K562 (cell line): Measurements from ENCODE around the gene GUCY2F. TPM values are rescaled to one million over a fixed set of nuclear protein-coding genes. Genes with fewer than 3 reads are reported as not detected.
A peak's percentile ranks its signal among the peaks of the same experiment; 100 is the strongest.

ENCODE experiments used
- ATAC-seq: fragments of 200-7000 bp; cut with Tn5 transposase; 3 replicates; pipeline ENCODE4 v1.9.1; 2020; ENCODE audit warnings: moderate library complexity
- BruUV-seq: library from RNA; stranded (reverse); fragments of 400-500 nt; replicated peaks from 2 replicates; lab custom pipeline; 2021; lab: Mats Ljungman, UMichigan
- CTCF ChIA-PET: fragments of 300-600 bp; formaldehyde crosslinking; extraction: SDS; loops from one replicate; lab custom pipeline; 2021; ENCODE audit warnings: low intra/inter-chr PET ratio; lab: Yijun Ruan, JAX
- POLR2A ChIA-PET: fragments of 300-600, 350-650 bp; sonication (Branson Sonifier 250); formaldehyde crosslinking; extraction: SDS; loops from one replicate; lab custom pipeline; 2021; ENCODE audit warnings: antibody characterized with exemption, inconsistent platforms; lab: Yijun Ruan, JAX
- DNase-seq, 4 experiments: peaks; one replicate each; pipeline versions ENCODE4 v3.0.0 to v3.0.0-alpha.2; 2011 to 2018; ENCODE audit warnings: low spot score in 3 of 4, mixed read lengths in 3 of 4; ENCODE audit errors: extremely low read depth in 1 of 4
- FAIRE-seq: peaks from 2 replicates; lab custom pipeline; 2011; peaks lifted over from hg19 to GRCh38; lab: Jason Lieb, UNC
- H2AFZ ChIP-seq: 2 replicates; pipeline ENCODE4 v1.6.0; 2011; ENCODE audit warnings: low read depth, low read length, control low read depth, inconsistent platforms
- H3K27ac ChIP-seq: fragments of 200-600 bp; 3 replicates; pipeline ENCODE4 v1.8.0; 2011; ENCODE audit warnings: low read depth, mild to moderate bottlenecking, control low read depth, inconsistent platforms, low read length, moderate library complexity, mixed read lengths; ENCODE audit errors: extremely low read depth
- H3K27me3 ChIP-seq, 2 experiments: fragments of 300-600 bp in 1 of 2; 2 replicates in 1 of 2; 3 replicates in 1 of 2; pipeline versions ENCODE4 v1.6.0 to v1.8.0; 2011; ENCODE audit warnings: inconsistent platforms in 2 of 2, low read length in 2 of 2, mild to moderate bottlenecking in 1 of 2, mixed read lengths in 1 of 2, moderate library complexity in 1 of 2; ENCODE audit not compliant: control insufficient read depth in 2 of 2, insufficient read depth in 2 of 2
- H3K36me3 ChIP-seq: fragments of 300-600 bp; 3 replicates; pipeline ENCODE4 v1.8.0; 2011; ENCODE audit warnings: mild to moderate bottlenecking, low read length, inconsistent platforms; ENCODE audit not compliant: control insufficient read depth, insufficient read depth
- H3K4me1 ChIP-seq, 2 experiments: fragments of 200-600 bp in 1 of 2; replicated peaks in 1 of 2; 2 replicates in 1 of 2; 3 replicates in 1 of 2; pipeline versions ENCODE4 v1.5.1 to v1.8.0; 2011; ENCODE audit warnings: inconsistent platforms in 2 of 2, low read length in 2 of 2, mild to moderate bottlenecking in 1 of 2, mixed read lengths in 1 of 2, moderate library complexity in 1 of 2; ENCODE audit not compliant: control insufficient read depth in 2 of 2, insufficient read depth in 2 of 2
- H3K4me2 ChIP-seq: 2 replicates; pipeline ENCODE4 v1.6.1; 2011; ENCODE audit warnings: low read length, control low read depth, inconsistent platforms, mixed read lengths; ENCODE audit not compliant: insufficient read depth
- H3K4me3 ChIP-seq: fragments of 200-600 bp; sonication (generic), shearing (Covaris generic); 2 replicates; pipeline ENCODE4 v1.5.1; 2016; ENCODE audit warnings: control low read depth, inconsistent platforms
- H3K79me2 ChIP-seq: fragments of 200-600 bp; 3 replicates; pipeline ENCODE4 v1.8.0; 2011; ENCODE audit warnings: low read length, inconsistent platforms; ENCODE audit not compliant: control insufficient read depth, insufficient read depth
- H3K9ac ChIP-seq, 2 experiments: 2 replicates each; pipeline versions ENCODE4 v1.6.0 to v1.6.1; 2011; ENCODE audit warnings: low read depth in 2 of 2, low read length in 2 of 2, control low read depth in 1 of 2, inconsistent platforms in 1 of 2, mild to moderate bottlenecking in 1 of 2, mixed read lengths in 1 of 2; ENCODE audit not compliant: insufficient read depth in 1 of 2
- H3K9me1 ChIP-seq: one replicate; pipeline ENCODE4 v1.6.0; 2011; ENCODE audit warnings: inconsistent platforms, mild to moderate bottlenecking, low read length, moderate library complexity; ENCODE audit not compliant: control insufficient read depth, insufficient read depth
- H3K9me3 ChIP-seq: replicated peaks from 2 replicates; pipeline ENCODE4 v1.5.1; 2011; ENCODE audit warnings: low read depth, low read length, inconsistent platforms; ENCODE audit not compliant: control insufficient read depth, insufficient read depth
- H4K20me1 ChIP-seq: replicated peaks from 2 replicates; pipeline ENCODE4 v1.6.1; 2011; ENCODE audit warnings: low read length, inconsistent platforms, mixed read lengths; ENCODE audit not compliant: control insufficient read depth, insufficient read depth
- ATF3 ChIP-seq, 2 experiments: fragments of 450-650 bp in 1 of 2; sonication (generic) in 1 of 2; formaldehyde crosslinking in 1 of 2; IDR thresholded peaks in 1 of 2; conservative IDR thresholded peaks in 1 of 2; 2 replicates each; pipeline versions ENCODE4 v1.6.1 to v1.8.1; 2016 to 2023; ENCODE audit warnings: mild to moderate bottlenecking in 2 of 2, moderate library complexity in 2 of 2, inconsistent platforms in 1 of 2, missing genetic modification reagents in 1 of 2
- PHF8 ChIP-seq: fragments of 200-600 bp; sonication (generic); IDR thresholded peaks from 2 replicates; pipeline ENCODE4 v1.6.1; 2012; ENCODE audit warnings: mixed run types, mild to moderate bottlenecking, inconsistent platforms, low read length, moderate library complexity, borderline replicate concordance
- PKNOX1 ChIP-seq: fragments of 450-650 bp; IDR thresholded peaks from 2 replicates; pipeline ENCODE4 v1.6.1; 2016
- WGBS: fragments of 100-300 bp; shearing (Covaris generic); methylation state at CpG from one replicate; pipeline ENCODE4 v1.1.6; 2016; ENCODE audit warnings: low coverage, mixed read lengths; ENCODE audit not compliant: insufficient coverage; ENCODE audit errors: missing lambda C conversion rate; 5-methylcytosine and 5-hydroxymethylcytosine counted together
- in situ Hi-C: fragments of 300-500 bp; cut with MboI; formaldehyde crosslinking; loops from 4 replicates; pipeline ENCODE4 v1.15.0; 2018; ENCODE audit warnings: inconsistent platforms, mixed read lengths
- intact Hi-C: fragments of 100-400 bp; cut with micrococcal nuclease; formaldehyde crosslinking; loops from 2 replicates; pipeline ENCODE4 v1.14.2; 2022
- polyA plus RNA-seq, 8 experiments: library from polyadenylated mRNA; depleted of rRNA in 4 of 8; stranded (reverse) in 5 of 8; unstranded in 3 of 8; fragments of >200 nt; fragmentation: Nextera tagmentation in 2 of 8; fragmentation: Illumina TruSeq in 1 of 8; extraction: Ambion mirVana in 2 of 8; extraction: Trizol in 1 of 8; gene quantifications; 2 replicates each; pipeline versions ENCODE4 v1.2.1 to v1.2.3, GENCODE V29; 2011 to 2014; ENCODE audit warnings: inconsistent platforms in 1 of 8, missing spikeins in 1 of 8
- total RNA-seq, 7 experiments: library from RNA; depleted of rRNA in 6 of 7; stranded (reverse); fragments of >200 nt in 6 of 7; fragmentation: Illumina TruSeq in 2 of 7; extraction: Trizol in 2 of 7; gene quantifications; 2 replicates each; pipeline versions ENCODE4 v1.2.1 to v1.2.3, GENCODE V29; 2011 to 2021; ENCODE audit warnings: low replicate concordance in 1 of 7

Gene GUCY2F
- total and polyA plus RNA-seq, 9 of the 15 experiments (the other 6 are each of a cell fraction or from before 2014, with no cell fraction given), result 0.01 to 0.06 (median 0.05) TPM; not detected in 6

GRCh38 chrX:109382332-109382731, 99.6 kb downstream of the GUCY2F start:
- intact Hi-C loops (loop anchor here (5.0 kb wide), 1 partner anchor 685 kb away; no protein-coding TSS in a partner anchor), in situ Hi-C loops (loop anchor here (25.0 kb wide), 1 partner anchor 795 kb away; no protein-coding TSS in a partner anchor)
- H3K27ac ChIP-seq, result no peak overlapping the region
- no peaks in the 10 kb centered on the region for H3K27me3 ChIP-seq
- ChIA-PET CTCF (no interaction called here), POLR2A (no interaction called here)
- no peak for ATAC-seq
- H3K36me3 ChIP-seq, result no peaks in the 10 kb centered on the region
- no peak for DNase-seq
- no TSS peak for BruUV-seq
- no peaks in the 10 kb centered on the region for H4K20me1 ChIP-seq
- no peak for FAIRE-seq
- no peak overlapping the region for H3K9ac ChIP-seq
- no peak overlapping the region for H3K4me2 ChIP-seq
- H3K9me1 ChIP-seq, result no peaks in the 10 kb centered on the region
- WGBS, result 8% methylated on average over 4 of the region's 4 CpGs
- no peak for TF ChIP-seq PKNOX1
- no peak for TF ChIP-seq PHF8
- TF ChIP-seq ATF3 (IDR thresholded peaks at IDR 0.05), result 0 out of 2 replicates have a peak, but pooled peaks have one; percentile 12
- TF ChIP-seq ATF3 (CRISPR knock-in tag; conservative IDR thresholded peaks at IDR 0.05), result no peak
- no peak overlapping the region for H2AFZ ChIP-seq
- no peak overlapping the region for H3K4me3 ChIP-seq
- H3K9me3 ChIP-seq, result no peaks in the 10 kb centered on the region
- no peaks in the 10 kb centered on the region for H3K79me2 ChIP-seq
- H3K4me1 ChIP-seq, result no peaks in the 10 kb centered on the region
